Epithelial cell of prostate (primary cell): ENCODE measurements around the gene C5orf58.
A peak's percentile ranks its signal among the peaks of the same experiment; 100 is the strongest.

Experiments
- DNase-seq: peaks from one replicate; pipeline ENCODE4 v3.0.0-alpha.2; 2011; ENCODE audit warnings: low read depth, low spot score
- H3K27ac ChIP-seq: fragments of 450-650 bp; 2 replicates; pipeline ENCODE4 v1.5.1; 2017; ENCODE audit warnings: mild to moderate bottlenecking

Gene C5orf58

DNA sequence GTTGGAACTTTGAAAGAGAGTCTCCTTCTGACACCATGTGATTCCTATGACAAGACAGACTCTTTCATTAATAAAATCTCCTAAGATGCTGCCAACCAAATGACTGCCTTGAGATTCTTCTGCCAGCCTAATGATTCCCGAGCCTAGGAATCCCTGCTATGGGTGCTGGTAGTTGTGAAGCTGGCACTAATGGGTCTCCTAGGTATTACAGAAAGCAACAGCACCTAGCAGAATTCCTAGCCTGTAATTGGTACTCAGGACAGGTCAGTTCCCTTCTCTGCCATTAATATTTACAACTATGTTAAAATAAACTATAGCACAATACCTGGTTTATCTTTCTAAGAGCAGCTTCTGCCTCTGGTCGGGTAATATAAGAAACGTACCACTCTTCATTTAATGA is 19.3 kb downstream of the C5orf58 start:
- no peak for DNase-seq
- H3K27ac ChIP-seq = no peak overlapping the region

DNA sequence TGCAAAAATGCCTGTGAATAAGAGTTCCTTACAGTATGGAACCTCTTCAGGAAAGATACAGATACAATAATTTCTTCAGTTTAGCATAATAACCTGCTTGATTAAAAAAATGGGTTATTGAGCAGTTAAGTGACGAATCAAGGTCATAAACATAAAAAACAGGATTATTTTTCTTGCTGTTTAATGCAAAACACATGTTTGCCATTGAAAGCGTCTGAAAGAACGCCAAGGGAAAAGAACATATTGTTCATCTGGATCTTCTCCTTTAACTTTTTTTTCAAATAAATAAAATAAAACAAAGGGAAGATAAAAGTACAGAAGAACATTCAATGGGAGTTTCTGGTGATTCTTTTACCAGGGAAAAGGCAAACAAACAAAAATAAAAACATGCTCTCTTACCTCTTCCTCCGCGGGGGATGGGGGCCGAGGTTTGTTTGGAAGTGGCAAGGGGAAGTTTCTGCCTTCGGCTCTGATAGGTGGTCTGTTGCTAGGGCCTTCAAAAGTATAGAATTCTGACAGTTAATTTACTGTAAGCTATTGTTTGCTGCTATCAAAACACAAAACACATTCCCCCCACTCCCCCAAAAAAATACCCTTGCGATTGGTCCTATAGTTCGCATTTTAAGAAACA is 20.1 kb downstream of the C5orf58 start:
- H3K27ac ChIP-seq = no peak overlapping the region
- DNase-seq = no peak

DNA sequence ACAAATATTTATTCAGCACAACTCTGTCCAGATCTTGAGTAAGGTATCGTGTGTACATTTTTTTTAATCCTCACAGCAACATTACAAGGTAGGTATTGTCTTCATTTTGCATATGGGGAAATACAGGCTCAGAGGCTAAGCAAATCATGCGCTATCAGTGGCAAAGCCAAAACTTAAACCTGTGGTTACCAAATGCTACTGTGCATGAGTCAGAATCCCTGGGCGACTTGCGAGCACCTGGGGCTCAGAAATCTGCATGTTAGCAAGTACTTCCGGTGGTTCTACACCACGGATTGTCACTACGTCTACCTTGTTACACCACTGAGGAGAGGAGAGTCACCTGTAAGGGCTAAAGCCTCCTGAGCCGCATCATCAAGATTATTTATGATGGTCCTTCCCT is 21.3 kb downstream of the C5orf58 start:
- H3K27ac ChIP-seq = peak overlapping the region; percentile 35

DNA sequence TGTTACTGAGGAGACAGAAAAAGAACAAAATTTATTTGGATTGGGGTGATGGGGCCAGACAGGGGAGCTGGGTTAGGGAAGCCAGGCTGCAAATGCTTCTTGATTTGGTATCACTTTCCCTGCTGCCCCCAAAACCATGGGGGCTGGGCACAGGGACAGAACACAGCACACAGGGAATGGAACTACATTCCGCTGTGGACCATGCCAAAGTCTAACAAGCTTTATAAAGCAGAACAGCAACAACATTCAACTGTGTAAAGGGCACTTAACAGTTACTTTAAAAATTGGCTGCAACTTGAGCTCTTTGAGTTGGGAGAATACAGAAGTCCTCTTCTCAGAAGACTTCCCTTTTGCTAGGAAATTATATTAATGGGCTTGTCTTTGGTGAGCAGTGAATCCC is 23.8 kb downstream of the C5orf58 start:
- no peak overlapping the region for H3K27ac ChIP-seq
- no peak for DNase-seq

More for the DNA sequence above, 21.3 kb downstream of the C5orf58 start:
- peak; percentile 97 for DNase-seq

DNA sequence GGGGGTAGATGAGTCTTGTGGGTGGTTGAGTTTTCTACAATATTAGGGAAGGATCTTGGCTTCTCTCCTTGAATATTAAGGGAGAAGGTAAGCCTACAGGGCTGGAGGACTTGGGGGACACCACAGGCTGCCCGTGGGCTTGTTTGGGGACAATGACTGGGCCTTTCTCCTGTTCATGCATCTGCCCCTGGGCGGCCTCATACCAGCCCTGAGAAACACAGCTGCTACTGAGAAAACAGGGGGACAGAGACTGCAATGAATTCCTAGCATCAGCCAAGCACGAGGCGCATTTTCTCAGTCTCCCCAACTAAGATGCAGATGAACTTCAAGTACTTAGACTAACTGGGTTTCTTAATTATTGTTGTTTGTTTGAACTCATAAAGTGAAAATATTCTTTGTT is 24.6 kb downstream of the C5orf58 start:
- H3K27ac ChIP-seq = no peak overlapping the region
- DNase-seq = no peak

DNA sequence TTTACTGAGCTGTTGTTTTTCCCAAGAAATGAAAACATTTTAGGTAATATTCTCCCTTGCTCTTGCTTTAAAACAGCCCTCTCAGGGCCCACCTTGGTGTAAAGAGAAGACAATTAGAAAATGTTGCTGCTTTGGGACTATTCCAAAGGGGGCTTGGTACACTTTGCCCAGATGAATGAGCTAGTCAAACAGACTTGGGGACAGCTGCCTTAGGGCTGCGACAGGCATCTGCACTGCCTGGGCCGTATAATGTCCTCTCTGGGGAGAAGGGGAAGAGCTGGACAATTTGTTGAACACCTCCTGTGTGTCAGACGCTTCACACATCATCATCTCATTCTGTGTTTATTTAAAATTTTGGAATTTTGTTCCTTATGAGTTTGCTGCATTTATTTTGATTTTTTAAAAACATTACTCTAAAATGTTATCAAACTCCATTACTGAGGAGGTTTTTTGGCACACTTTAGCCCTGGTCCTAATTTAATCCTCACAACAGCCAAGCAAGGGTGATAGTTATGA is 28.8 kb downstream of the C5orf58 start:
- DNase-seq = no peak
- H3K27ac ChIP-seq = no peak overlapping the region

DNA sequence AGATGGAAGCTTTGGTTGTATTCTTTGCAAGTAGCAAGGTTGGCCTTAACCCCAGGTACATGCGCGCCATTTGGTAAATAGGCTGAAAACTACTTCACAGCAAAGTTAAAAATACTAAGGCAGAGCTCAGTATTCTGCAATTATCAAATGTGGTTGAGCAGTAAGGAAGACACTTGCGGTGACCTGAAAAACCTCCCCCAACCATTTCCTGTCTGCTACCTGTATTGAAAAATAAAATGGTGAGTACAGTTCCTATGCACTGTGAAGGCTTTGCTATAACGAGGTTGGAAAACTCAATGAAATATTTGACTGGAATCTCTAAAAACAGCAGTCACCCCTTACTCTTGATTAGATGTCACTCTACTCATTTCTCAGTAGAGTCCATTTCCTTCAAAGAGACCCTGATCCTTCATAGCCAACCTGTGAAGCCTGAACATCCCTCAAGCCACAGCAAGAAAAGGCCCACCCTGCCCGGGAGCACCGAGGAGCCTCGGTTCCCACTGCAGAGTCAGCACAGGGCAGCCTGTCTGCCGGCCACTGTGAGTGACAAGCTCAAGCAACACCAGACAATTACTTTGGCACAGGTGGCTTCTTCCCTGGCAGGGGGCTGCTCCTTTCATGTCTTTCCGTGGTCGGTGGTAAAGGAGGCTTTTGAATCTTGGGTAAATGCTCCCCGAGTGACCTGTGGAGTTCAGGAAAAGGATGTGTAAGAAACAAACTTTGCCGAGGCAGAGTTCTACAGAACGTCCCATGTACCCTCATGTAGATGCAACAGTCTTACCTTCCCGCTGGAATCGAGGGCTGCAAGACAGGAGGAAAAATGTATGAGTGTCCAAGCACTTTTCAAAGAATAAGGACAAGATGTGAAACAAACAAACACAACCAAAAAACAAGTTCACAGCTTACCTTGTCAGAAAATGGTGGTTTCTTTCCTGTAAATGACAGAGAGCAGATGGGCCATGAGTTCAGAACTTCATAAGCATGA is 29.6 kb downstream of the C5orf58 start:
- no peak overlapping the region for H3K27ac ChIP-seq
- no peak for DNase-seq

DNA sequence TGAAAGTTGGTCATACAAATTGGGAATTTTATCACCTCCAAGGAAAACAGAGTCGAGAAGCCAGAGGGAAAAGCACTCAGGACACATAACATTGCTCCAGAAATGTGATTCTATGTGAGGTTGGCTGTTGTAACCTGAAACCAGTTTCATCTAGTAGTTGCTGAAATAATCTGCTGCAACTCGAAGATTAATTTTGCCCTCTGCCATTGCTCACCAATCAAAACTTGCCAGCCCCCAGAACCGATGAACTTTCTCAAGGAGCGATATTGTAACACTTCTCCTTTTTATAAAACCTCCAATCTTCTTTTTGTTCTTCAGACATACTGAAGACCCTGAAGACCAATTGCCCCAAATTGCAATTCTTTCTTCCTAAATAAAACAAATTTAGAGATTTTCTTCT is 31.1 kb downstream of the C5orf58 start:
- no peak for DNase-seq
- H3K27ac ChIP-seq = no peak overlapping the region

DNA sequence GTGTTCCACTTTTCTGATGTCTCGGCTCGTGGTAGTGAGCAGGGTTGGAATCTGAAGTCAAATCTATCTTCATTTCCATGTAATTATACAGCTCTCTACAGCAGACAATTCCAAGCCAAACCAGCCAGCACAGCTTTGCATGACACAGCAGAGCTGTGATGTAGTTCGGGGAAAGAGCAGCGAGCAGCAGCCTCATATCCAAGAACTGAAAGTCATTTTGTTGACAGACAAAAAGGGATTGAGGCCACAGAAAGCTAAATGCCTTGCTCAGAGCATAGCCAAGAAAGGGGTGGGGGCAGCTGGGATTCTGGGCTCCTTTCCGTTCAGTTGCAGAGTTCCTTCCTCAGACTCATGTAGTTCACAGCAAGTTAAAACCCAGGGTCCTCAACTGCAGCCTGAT is 32.7 kb downstream of the C5orf58 start:
- DNase-seq = no peak
- H3K27ac ChIP-seq = no peak overlapping the region

DNA sequence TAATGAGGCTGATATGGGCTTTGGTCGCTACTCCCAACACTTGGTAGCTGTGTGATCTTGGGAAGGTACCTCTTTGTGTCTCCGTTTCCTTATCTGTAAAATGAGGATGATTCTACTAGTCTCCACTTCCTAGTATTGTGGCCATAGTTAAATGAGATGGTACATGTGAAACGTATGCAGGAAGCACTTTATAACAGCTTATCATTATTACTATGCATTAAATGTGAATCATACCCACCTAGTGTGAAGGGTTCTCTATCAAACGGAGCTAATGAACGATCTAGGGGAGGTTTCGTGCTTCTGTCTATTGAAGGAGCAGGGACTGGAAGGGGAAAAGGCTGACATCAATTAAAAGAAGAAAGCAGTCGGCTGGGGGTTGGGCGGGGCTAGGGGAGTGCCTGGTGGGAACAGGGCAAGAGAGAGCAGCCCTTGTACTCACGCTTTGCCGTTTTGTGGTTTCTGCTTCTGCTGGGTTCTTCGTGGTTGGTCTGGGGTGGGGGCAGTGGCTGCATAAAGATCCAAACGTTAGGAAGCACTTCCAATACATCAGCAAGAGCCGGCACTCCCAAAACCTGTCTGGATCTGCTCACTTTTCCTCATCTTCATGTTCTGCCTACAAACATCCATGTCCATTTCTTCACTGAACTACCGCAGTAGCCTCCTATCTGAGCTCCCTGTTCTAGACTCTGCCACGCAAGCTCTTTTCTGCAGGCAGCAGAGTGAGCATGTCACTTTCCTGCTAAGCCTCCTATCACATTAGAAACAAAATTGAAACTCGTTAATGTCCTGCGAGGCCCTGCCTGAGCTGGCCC is 34.0 kb downstream of the C5orf58 start:
- no peak for DNase-seq
- H3K27ac ChIP-seq = no peak overlapping the region

DNA sequence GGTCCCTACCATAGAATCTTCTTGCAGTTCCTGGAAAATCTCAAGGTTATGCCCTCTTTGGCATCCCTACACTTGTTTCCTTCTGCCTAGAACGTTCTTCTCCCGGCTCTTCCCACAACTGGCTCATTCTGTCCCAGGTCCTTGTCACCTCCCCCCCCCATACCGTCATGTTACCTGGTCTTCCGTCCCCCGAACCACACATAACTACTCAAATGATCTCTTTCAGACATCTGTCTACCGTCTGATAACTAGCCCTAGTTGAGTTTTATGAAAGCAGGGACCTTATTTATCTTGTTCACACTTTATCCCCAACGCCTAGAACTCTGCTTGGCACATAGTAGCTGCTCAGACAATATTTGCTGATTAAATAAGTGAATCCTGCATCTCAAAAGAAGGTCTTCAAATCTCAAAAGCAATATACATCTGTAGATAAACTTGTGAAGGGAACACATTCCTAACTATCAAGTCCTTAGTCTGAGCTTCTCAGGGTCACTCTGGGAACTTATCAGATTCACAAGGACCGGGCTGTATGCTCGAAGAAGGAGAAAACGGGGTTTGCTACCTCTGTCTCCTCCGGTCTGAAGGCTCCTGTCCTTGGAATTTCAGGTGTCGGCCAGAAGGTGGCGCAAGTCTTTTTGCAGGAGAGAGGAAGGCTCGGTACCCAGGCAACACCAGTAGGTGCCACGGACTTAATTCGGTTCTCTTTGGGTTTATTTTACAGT is 34.8 kb downstream of the C5orf58 start:
- DNase-seq = no peak
- H3K27ac ChIP-seq = no peak overlapping the region

DNA sequence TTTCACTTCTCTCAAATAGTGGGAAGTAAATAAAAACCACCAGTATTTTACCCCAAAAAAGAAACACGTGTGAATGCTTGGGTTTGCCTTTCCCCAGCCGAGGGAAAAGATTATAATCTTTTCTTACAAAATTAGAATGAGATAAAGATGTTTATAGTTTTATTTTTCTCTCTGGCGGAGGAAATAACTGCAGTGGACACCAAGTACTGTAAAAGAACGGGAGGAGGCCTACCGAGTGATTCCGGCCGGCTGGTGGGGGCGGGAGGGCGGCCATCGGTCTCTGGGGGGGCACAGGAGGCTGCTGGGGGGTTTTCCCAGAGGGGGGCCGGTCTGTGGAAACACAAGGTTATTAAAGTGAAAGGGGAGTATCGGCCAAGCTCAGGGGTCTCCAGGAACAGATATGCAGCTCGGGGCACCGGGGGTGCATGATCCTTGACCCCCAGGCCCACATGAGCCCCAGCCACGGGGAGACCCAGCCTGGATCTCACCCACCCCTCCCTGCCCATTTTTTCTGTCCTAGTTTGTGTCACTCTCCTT is 35.4 kb downstream of the C5orf58 start:
- no peak for DNase-seq
- no peak overlapping the region for H3K27ac ChIP-seq

DNA sequence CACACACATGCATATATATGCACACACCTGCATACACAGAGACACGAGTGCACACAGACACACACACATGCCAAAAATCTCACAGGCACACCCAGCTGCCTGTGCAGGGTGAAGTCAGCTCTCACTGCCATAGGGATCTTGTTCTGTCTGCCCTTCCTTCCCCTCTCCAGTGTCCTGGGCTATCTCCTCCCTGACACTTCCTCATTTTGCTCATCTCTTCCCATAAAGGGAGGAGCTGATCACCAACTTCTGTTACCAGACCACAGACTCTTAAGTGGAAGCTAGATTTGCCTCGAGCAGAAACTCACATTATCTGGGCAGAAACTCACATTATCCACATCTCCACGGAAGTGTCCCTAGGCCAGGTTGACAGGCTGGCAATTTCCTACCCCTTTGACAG is 36.1 kb downstream of the C5orf58 start:
- no peak overlapping the region for H3K27ac ChIP-seq
- no peak for DNase-seq

DNA sequence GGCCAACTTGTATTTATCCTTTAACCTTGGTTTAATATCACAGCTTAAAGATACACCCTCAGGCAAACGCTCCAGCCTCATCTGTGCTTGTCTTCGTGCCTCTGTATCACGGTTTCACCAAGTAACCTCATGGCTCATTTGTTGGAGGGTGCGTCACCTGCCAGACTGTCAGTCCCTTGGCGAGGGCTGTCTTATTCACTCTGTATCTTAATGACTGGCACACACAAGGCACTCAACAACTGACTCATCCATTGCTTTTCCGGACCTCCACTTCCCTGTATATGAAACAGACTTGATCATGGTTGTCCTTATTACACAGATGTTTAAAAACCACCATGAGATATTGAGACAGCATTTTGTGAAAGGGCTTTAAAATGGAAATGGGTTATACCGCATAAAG is 36.8 kb downstream of the C5orf58 start:
- no peak overlapping the region for H3K27ac ChIP-seq
- no peak for DNase-seq

DNA sequence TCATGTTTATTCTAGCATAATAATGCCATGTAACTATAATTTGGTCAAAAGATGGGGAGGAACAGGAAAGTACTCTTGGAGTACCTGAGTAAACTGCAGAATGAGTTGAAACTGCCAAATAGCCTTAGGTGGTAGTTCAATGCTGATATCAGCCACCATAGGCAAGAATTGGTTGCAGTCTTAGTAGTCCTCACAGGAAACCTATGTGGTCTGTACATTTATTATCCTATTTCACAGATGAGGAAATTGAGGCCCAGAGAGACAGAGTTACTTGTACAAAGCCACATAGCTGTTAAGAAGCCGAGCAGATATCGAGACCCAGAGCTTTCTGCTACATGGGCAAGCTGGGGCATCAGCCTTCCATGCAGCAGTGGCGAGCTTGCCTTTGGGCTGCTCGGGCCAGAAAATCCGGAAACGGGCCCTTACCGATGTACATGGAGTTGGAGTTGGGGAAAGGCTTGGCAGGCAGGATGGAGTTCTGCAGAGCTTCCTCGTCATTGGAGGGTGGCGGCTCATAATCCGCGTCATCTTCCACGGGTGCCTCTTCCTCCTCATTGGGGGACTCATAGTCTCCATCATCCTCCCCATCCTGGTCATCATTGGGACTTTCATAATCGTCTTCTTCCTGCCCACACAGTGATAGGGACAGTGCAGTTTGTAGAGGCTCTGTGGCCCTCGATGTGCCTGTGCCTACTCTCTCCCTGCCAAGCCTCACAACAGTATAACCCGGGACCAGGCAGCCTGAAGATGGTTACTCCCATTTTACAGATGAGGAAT is 37.7 kb downstream of the C5orf58 start:
- DNase-seq = no peak
- H3K27ac ChIP-seq = no peak overlapping the region

DNA sequence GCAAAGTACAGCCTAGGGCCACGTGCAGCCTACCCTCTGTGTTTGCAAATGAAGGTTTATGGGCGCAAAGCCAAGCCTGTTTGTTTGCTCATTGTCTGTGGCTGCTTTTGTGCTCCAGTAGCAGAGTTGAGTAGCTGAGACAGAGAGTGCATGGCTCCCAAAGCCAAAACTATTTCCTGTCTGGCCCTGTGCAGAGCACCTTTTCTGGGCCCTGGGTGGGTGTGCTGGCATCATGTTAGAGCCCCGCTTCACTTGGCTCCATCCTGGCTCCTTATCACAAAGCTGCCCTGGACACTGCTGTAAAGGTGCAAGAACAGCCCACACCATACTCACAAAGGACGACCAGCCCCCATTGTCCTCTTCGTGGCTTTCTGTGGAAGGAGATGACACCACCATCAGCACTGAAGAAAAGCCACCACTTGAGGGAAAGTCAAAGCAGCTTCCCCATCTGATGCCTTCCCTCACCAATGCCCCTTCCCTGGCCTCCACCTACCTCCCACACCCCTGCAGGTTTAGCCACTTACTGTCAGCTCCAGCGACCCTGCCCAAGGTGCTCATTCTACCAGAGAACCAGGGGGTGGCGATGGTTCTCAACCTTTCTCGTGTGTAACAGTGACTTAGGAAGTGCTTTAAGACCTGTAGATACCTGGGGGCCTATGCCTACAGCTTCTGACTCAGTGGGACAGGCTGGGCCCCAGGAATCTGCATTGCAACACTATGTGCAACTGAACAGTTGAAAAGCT is 41.4 kb downstream of the C5orf58 start:
- no peak overlapping the region for H3K27ac ChIP-seq
- no peak for DNase-seq

DNA sequence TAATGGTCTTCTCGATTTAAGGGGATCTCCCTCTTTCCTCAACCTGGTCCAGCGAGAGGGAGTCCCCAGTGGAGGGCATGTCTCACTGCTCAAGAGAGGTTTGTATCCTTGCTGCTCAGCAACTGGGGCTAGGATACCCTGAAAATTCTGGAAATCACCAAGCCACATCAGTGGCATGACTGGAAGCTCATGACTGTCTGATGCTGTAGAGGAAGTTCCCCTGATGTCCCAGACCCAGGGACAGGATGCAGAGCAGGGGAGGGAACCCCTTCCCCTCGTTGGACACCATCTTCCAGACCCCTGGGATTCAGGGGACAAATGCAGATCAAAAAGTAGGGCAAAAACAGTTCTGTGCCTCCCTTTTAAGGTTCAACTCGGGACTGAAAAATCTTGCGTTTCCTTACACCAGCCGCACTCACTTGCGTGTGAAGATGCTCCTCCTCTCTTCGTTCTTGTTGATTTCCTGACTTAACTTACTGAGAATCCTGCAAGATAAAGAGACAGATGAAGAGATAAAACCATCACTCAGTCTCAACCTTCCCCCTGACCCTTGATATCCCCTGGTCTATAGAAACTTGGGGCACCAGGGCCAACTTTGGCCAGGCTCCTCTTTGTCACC is 42.7 kb downstream of the C5orf58 start:
- H3K27ac ChIP-seq = no peak overlapping the region
- no peak for DNase-seq

DNA sequence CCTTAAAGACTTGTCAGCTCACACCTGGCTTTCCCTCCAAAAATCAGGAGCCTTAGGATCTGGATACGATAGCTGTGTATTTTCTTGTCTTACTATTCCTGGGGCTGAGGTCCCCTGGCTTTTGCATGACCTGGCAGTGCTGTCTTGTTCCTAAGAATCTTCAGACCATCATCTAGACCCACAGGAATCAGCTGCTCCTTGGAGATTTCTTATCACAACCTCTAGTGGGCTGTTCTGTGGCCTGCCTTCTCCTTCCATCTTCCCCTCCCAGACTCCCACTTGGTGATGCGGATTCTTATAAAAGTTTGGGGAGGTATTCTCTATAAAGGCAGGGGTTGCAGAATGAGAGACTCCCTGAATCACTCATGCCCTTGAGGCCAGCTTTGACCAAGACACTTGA is 43.4 kb downstream of the C5orf58 start:
- H3K27ac ChIP-seq = no peak overlapping the region

More for the DNA sequence above, 43.4 kb downstream of the C5orf58 start:
- no peak for DNase-seq
